Upper lobe of left lung (tissue), 6 donors: ENCODE data around the gene MEF2A. TPM values are rescaled to one million over a fixed set of nuclear protein-coding genes. Genes with fewer than 3 reads are reported as not detected.

ENCODE experiments used
- ATAC-seq, 2 donors: fragments of 200-7000 bp; cut with Tn5 transposase; one replicate each; pipeline ENCODE4 v1.9.1; 2022; ENCODE audit warnings: mild to moderate bottlenecking in 2 of 2, moderate library complexity in 2 of 2; ENCODE audit not compliant: low FRiP score in 2 of 2
- DNase-seq, 2 donors: peaks; one replicate each; pipeline ENCODE4 v3.0.0-alpha.2; 2019 to 2020
- H3K27ac ChIP-seq, 4 donors: fragments of 200-600 bp; sonication (generic); one replicate each; pipeline ENCODE4 v1.5.1; 2016 to 2019
- H3K27me3 ChIP-seq, 4 donors: fragments of 200-600 bp; sonication (generic); one replicate each; pipeline ENCODE4 v1.5.1; 2017 to 2019
- H3K36me3 ChIP-seq, 4 donors: fragments of 200-600 bp; sonication (generic); one replicate each; pipeline ENCODE4 v1.5.1; 2016 to 2019
- H3K4me1 ChIP-seq, 4 donors: fragments of 200-600 bp; sonication (generic); one replicate each; pipeline ENCODE4 v1.5.1; 2018 to 2019
- H3K4me3 ChIP-seq, 4 donors: fragments of 200-600 bp; sonication (generic); one replicate each; pipeline ENCODE4 v1.5.1; 2017 to 2019; ENCODE audit warnings: mild to moderate bottlenecking in 2 of 4, moderate library complexity in 1 of 4
- H3K9me3 ChIP-seq, 4 donors: fragments of 200-600 bp; sonication (generic); one replicate each; pipeline ENCODE4 v1.5.1; 2018 to 2019
- CTCF ChIP-seq, 6 experiments: fragments of 450-650 bp in 4 of 6; fragments of 200-600 bp in 2 of 6; sonication (generic) in 2 of 6; IDR thresholded peaks; one replicate each; pipeline ENCODE4 v1.5.1; 2016 to 2019; ENCODE audit warnings: antibody characterized with exemption in 6 of 6
- EP300 ChIP-seq, 4 donors: sonication (generic); formaldehyde crosslinking; IDR thresholded peaks; one replicate each; pipeline ENCODE4 v1.5.1; 2017; ENCODE audit warnings: antibody characterized with exemption in 4 of 4, control low read depth in 2 of 4
- POLR2A ChIP-seq, 4 donors: fragments of 450-650 bp; IDR thresholded peaks; one replicate each; pipeline ENCODE4 v1.5.1; 2016 to 2017; ENCODE audit warnings: antibody characterized with exemption in 4 of 4, mild to moderate bottlenecking in 2 of 4
- POLR2AphosphoS5 ChIP-seq, 2 donors: sonication (generic); formaldehyde crosslinking; IDR thresholded peaks; one replicate each; pipeline ENCODE4 v1.5.1; 2017; ENCODE audit warnings: antibody characterized with exemption in 2 of 2
- WGBS, 2 donors: methylation state at CpG; one replicate each; pipeline ENCODE4 v1.1.5; 2017 to 2018; 5-methylcytosine and 5-hydroxymethylcytosine counted together
- total RNA-seq, 6 donors: library from RNA; depleted of rRNA in 4 of 6; stranded (reverse); fragments of >200 nt in 4 of 6; gene quantifications; one replicate each; pipeline versions ENCODE4 v1.1.0 to v1.2.1, GENCODE V29; 2016 to 2021
- donor health status: DM: no; HTN: no; CAD: no; lungs with moderate emphysema.
- donor health status: DM: no; HTN: yes; CAD: no; lungs with severe emphysema.

MEF2A gene
- total RNA-seq, 6 donors from 2014 or later, result 54.9 to 89.1 (median 75.2) TPM

GRCh38 chr15:99593070-99593469, 27.3 kb downstream of the MEF2A start:
- no peak for TF ChIP-seq POLR2AphosphoS5 (IDR thresholded peaks at IDR 0.05)
- no peak for TF ChIP-seq CTCF (IDR thresholded peaks at IDR 0.05)
- TF ChIP-seq POLR2A (IDR thresholded peaks at IDR 0.05), result no peak
- TF ChIP-seq EP300 (IDR thresholded peaks at IDR 0.05), result no peak
- no peaks in the 10 kb centered on the region for H3K9me3 ChIP-seq
- H3K27ac ChIP-seq, result peak overlapping the region in 1 of 4 donors; percentile 33
- H3K27me3 ChIP-seq, result no peaks in the 10 kb centered on the region
- no peak for DNase-seq
- H3K36me3 ChIP-seq, result no peaks in the 10 kb centered on the region
- WGBS, 2 donors, result 48 to 77% methylated on average over 6 of the region's 6 CpGs
- no peak overlapping the region for H3K4me3 ChIP-seq
- peaks cover 8 to 24% (median 19%) of the 10 kb centered on the region in 4 donors for H3K4me1 ChIP-seq
- no peak for ATAC-seq

GRCh38 chr15:99594916-99595315, 29.1 kb downstream of the MEF2A start:
- 90 to 91% methylated on average over 2 of the region's 2 CpGs for WGBS, 2 donors
- no peak for TF ChIP-seq POLR2A (IDR thresholded peaks at IDR 0.05)
- TF ChIP-seq POLR2AphosphoS5 (IDR thresholded peaks at IDR 0.05), result no peak
- TF ChIP-seq EP300 (IDR thresholded peaks at IDR 0.05), result no peak
- TF ChIP-seq CTCF (IDR thresholded peaks at IDR 0.05), result no peak
- no peak for ATAC-seq
- Histone ChIP-seq H3K27me3 (no peaks in the 10 kb centered on the region), H3K27ac (no peak overlapping the region), H3K9me3 (no peaks in the 10 kb centered on the region), H3K36me3 (peaks cover 0 to 11% (median under 1%) of the 10 kb centered on the region in 4 donors), H3K4me1 (peaks cover 8 to 23% (median 17%) of the 10 kb centered on the region in 4 donors), H3K4me3 (no peak overlapping the region)
- DNase-seq, result no peak

GRCh38 chr15:99598296-99598695, 32.5 kb downstream of the MEF2A start:
- Histone ChIP-seq H3K4me3 (no peak overlapping the region), H3K9me3 (no peaks in the 10 kb centered on the region), H3K36me3 (peaks cover 0 to 19% (median 1%) of the 10 kb centered on the region in 4 donors), H3K27me3 (no peaks in the 10 kb centered on the region), H3K4me1 (peaks cover 4 to 20% (median 7%) of the 10 kb centered on the region in 4 donors), H3K27ac (no peak overlapping the region)
- ATAC-seq (no peak), DNase-seq (no peak)
- TF ChIP-seq EP300 (IDR thresholded peaks at IDR 0.05), result no peak
- no peak for TF ChIP-seq CTCF (IDR thresholded peaks at IDR 0.05)
- no peak for TF ChIP-seq POLR2A (IDR thresholded peaks at IDR 0.05)
- no peak for TF ChIP-seq POLR2AphosphoS5 (IDR thresholded peaks at IDR 0.05)
- WGBS, 2 donors, result 95 to 99% methylated on average over 3 of the region's 3 CpGs

- Histone ChIP-seq H3K36me3 (peaks cover 0 to 15% (median 1%) of the 10 kb centered on the region in 4 donors), H3K4me3 (no peak overlapping the region), H3K27ac (no peak overlapping the region), H3K9me3 (no peaks in the 10 kb centered on the region), H3K4me1 (peaks cover 4 to 22% (median 12%) of the 10 kb centered on the region in 4 donors), H3K27me3 (no peaks in the 10 kb centered on the region)
- TF ChIP-seq CTCF (IDR thresholded peaks at IDR 0.05) (no peak), POLR2A (IDR thresholded peaks at IDR 0.05) (no peak), POLR2AphosphoS5 (IDR thresholded peaks at IDR 0.05) (no peak), EP300 (IDR thresholded peaks at IDR 0.05) (no peak)
- ATAC-seq (no peak), DNase-seq (no peak)
- WGBS, 2 donors, result 94 to 100% methylated on average over 1 of the region's 1 CpG
Observed at GRCh38 chr15:99603828-99604227, 38.0 kb downstream of the MEF2A start.

- H3K4me3 ChIP-seq, result no peak overlapping the region
- ATAC-seq, result no peak
- H3K9me3 ChIP-seq, result no peaks in the 10 kb centered on the region
- 89 to 94% methylated on average over 6 of the region's 6 CpGs for WGBS, 2 donors
- no peak overlapping the region for H3K27ac ChIP-seq
- H3K27me3 ChIP-seq, result no peaks in the 10 kb centered on the region
- peaks cover 4 to 22% (median 12%) of the 10 kb centered on the region in 4 donors for H3K4me1 ChIP-seq
- no peak for DNase-seq
- TF ChIP-seq CTCF (IDR thresholded peaks at IDR 0.05), result no peak
- no peak for TF ChIP-seq POLR2A (IDR thresholded peaks at IDR 0.05)
- TF ChIP-seq POLR2AphosphoS5 (IDR thresholded peaks at IDR 0.05), result no peak
- TF ChIP-seq EP300 (IDR thresholded peaks at IDR 0.05), result no peak
- H3K36me3 ChIP-seq, result peaks cover 0 to 8% (median 1%) of the 10 kb centered on the region in 4 donors
Observed at GRCh38 chr15:99604865-99605264, 39.1 kb downstream of the MEF2A start.
